Ectodermal cell (in vitro differentiated cells): Measurements from ENCODE around the gene SEMA3C.

ENCODE experiments used
- H3K27ac ChIP-seq: 2 replicates; pipeline ENCODE4 v1.7.0; 2013; ENCODE audit warnings: mild to moderate bottlenecking, low read depth, low read length; ENCODE audit not compliant: insufficient read depth, poor library complexity, severe bottlenecking
- H3K27me3 ChIP-seq: 2 replicates; pipeline ENCODE4 v1.7.0; 2013; ENCODE audit warnings: mild to moderate bottlenecking, low read length; ENCODE audit not compliant: insufficient read depth, control insufficient read depth, poor library complexity, severe bottlenecking
- H3K36me3 ChIP-seq: one replicate; pipeline ENCODE4 v1.7.0; 2013; ENCODE audit warnings: low read length; ENCODE audit not compliant: control insufficient read depth, insufficient read depth
- H3K4me1 ChIP-seq: one replicate; pipeline ENCODE4 v1.7.0; 2013; ENCODE audit warnings: low read length; ENCODE audit not compliant: control insufficient read depth, insufficient read depth
- H3K4me3 ChIP-seq: 2 replicates; pipeline ENCODE4 v1.7.0; 2013; ENCODE audit warnings: low read depth, low read length, control low read depth; ENCODE audit not compliant: insufficient read depth
- H3K9me3 ChIP-seq: 2 replicates; pipeline ENCODE4 v1.7.0; 2013; ENCODE audit warnings: mild to moderate bottlenecking, low read length, moderate library complexity; ENCODE audit not compliant: control insufficient read depth
- WGBS, 2 experiments: methylation state at CpG; one replicate each; pipeline ENCODE4 v1.1.7; 2013; ENCODE audit warnings: missing lambda C conversion rate in 2 of 2; 5-methylcytosine and 5-hydroxymethylcytosine counted together

Gene SEMA3C

GRCh38 chr7:80858141-80858903, 60.5 kb downstream of the SEMA3C start:
- H3K27ac ChIP-seq, result no peak overlapping the region
- H3K9me3 ChIP-seq, result no peaks in the 10 kb centered on the region
- H3K27me3 ChIP-seq, result no peaks in the 10 kb centered on the region
- no peak overlapping the region for H3K4me3 ChIP-seq
- no peaks in the 10 kb centered on the region for H3K36me3 ChIP-seq
- H3K4me1 ChIP-seq, result no peaks in the 10 kb centered on the region
- 90 to 100% methylated on average over 2 to 3 of the region's 3 CpGs for WGBS, 2 experiments

GRCh38 chr7:80856769-80857168, 62.1 kb downstream of the SEMA3C start:
- H3K36me3 ChIP-seq, result no peaks in the 10 kb centered on the region
- H3K9me3 ChIP-seq, result no peaks in the 10 kb centered on the region
- WGBS, 2 experiments, result 86 to 94% methylated on average over 2 to 3 of the region's 3 CpGs
- no peaks in the 10 kb centered on the region for H3K4me1 ChIP-seq
- H3K4me3 ChIP-seq, result no peak overlapping the region
- no peaks in the 10 kb centered on the region for H3K27me3 ChIP-seq
- H3K27ac ChIP-seq, result no peak overlapping the region

- H3K9me3 ChIP-seq, result no peaks in the 10 kb centered on the region
- H3K27ac ChIP-seq, result no peak overlapping the region
- no peak overlapping the region for H3K4me3 ChIP-seq
- H3K36me3 ChIP-seq, result no peaks in the 10 kb centered on the region
- no peaks in the 10 kb centered on the region for H3K4me1 ChIP-seq
- 87 to 91% methylated on average over 3 of the region's 3 CpGs for WGBS, 2 experiments
- no peaks in the 10 kb centered on the region for H3K27me3 ChIP-seq
Measured at GRCh38 chr7:80851896-80852476, 66.9 kb downstream of the SEMA3C start.

- peaks cover 7% of the 10 kb centered on the region for H3K4me1 ChIP-seq
- H3K27me3 ChIP-seq, result no peaks in the 10 kb centered on the region
- H3K9me3 ChIP-seq, result no peaks in the 10 kb centered on the region
- H3K36me3 ChIP-seq, result no peaks in the 10 kb centered on the region
- no peak overlapping the region for H3K27ac ChIP-seq
- WGBS, 2 experiments, result 94 to 97% methylated on average over 4 to 5 of the region's 5 CpGs
- no peak overlapping the region for H3K4me3 ChIP-seq
Measured at GRCh38 chr7:80848841-80849240, 70.0 kb downstream of the SEMA3C start.

- H3K4me3 ChIP-seq, result no peak overlapping the region
- no peaks in the 10 kb centered on the region for H3K27me3 ChIP-seq
- 91 to 99% methylated on average over 2 to 3 of the region's 3 CpGs for WGBS, 2 experiments
Measured at GRCh38 chr7:80847895-80848294, 71.0 kb downstream of the SEMA3C start.

GRCh38 chr7:80847027-80847426, 71.8 kb downstream of the SEMA3C start:
- 90 to 100% methylated on average over 2 to 3 of the region's 3 CpGs for WGBS, 2 experiments

More at GRCh38 chr7:80847895-80848294, 71.0 kb downstream of the SEMA3C start:
- H3K4me1 ChIP-seq, result peaks cover 12% of the 10 kb centered on the region
- no peak overlapping the region for H3K27ac ChIP-seq
- H3K9me3 ChIP-seq, result no peaks in the 10 kb centered on the region
- H3K36me3 ChIP-seq, result no peaks in the 10 kb centered on the region

GRCh38 chr7:80844916-80845315, 73.9 kb downstream of the SEMA3C start:
- Histone ChIP-seq H3K36me3 (no peaks in the 10 kb centered on the region), H3K27me3 (no peaks in the 10 kb centered on the region), H3K4me3 (no peak overlapping the region), H3K9me3 (no peaks in the 10 kb centered on the region), H3K4me1 (peaks cover 27% of the 10 kb centered on the region), H3K27ac (no peak overlapping the region)
- 72 to 73% methylated on average over 5 of the region's 5 CpGs for WGBS, 2 experiments

More at GRCh38 chr7:80847027-80847426, 71.8 kb downstream of the SEMA3C start:
- Histone ChIP-seq H3K27ac (no peak overlapping the region), H3K4me1 (peaks cover 21% of the 10 kb centered on the region), H3K36me3 (no peaks in the 10 kb centered on the region), H3K4me3 (no peak overlapping the region), H3K27me3 (no peaks in the 10 kb centered on the region), H3K9me3 (no peaks in the 10 kb centered on the region)

GRCh38 chr7:80843018-80843677, 75.7 kb downstream of the SEMA3C start:
- Histone ChIP-seq H3K9me3 (no peaks in the 10 kb centered on the region), H3K27ac (no peak overlapping the region), H3K4me3 (no peak overlapping the region), H3K27me3 (no peaks in the 10 kb centered on the region), H3K4me1 (peaks cover 27% of the 10 kb centered on the region), H3K36me3 (no peaks in the 10 kb centered on the region)
- WGBS, 2 experiments, result 94 to 100% methylated on average over 1 to 2 of the region's 2 CpGs

- Histone ChIP-seq H3K9me3 (no peaks in the 10 kb centered on the region), H3K36me3 (no peaks in the 10 kb centered on the region), H3K4me1 (peaks cover 27% of the 10 kb centered on the region), H3K4me3 (no peak overlapping the region), H3K27me3 (no peaks in the 10 kb centered on the region), H3K27ac (peak overlapping the region; percentile 61)
- 49 to 52% methylated on average over 4 of the region's 4 CpGs for WGBS, 2 experiments
Measured at GRCh38 chr7:80842022-80842790, 76.6 kb downstream of the SEMA3C start.
